GM19324 (cell line): Measurements from ENCODE around the gene CDCA3.

Experiments used
- ATAC-seq: cut with Tn5 transposase; IDR thresholded peaks from one replicate; pipeline ENCODE4 v1.9.1; 2021; ENCODE audit warnings: mild to moderate bottlenecking, moderate library complexity; ENCODE audit not compliant: unreplicated experiment, low FRiP score

Gene CDCA3

GRCh38 chr12:6836851-6837250 lies 14.2 kb downstream of the CDCA3 start:
- ATAC-seq = no peak

DNA sequence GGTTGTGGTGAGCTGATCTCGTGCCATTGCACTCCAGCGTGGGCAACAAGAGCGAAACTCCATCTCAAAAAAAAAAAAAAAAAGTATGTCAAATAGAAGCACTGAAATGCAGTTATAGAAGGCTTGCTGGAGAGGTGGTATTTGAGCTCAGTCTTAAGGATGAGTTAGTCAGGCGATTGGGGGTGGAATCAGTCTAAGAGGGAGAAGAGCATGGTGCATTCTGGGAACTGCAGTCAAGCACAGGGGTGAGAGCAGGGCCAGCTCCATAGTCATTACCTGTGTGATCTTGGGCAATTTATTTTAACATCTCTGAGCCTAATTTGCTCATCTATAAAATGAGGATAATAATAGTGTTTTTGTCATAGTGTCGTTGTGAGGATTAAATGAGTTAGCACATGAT lies 16.2 kb downstream of the CDCA3 start:
- no peak for ATAC-seq

DNA sequence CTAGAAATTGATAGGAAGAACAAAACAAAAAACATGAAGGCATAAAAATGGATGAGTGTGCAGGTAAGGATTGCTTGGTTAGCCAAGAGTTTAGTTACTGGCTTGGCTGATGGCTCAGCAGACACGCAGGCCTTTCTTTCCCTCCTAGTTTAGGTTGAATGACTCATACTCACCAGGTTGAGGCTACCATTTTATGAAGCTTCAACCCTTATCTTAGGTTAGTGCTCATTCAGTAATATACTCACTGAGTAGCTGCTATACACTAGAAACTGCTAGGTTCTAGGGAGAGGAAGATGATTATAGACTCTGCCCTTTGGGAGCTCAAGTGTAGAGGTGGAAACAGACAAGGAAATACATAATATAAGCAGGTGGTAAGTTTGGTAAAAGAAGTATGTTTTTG lies 16.8 kb downstream of the CDCA3 start:
- no peak for ATAC-seq

DNA sequence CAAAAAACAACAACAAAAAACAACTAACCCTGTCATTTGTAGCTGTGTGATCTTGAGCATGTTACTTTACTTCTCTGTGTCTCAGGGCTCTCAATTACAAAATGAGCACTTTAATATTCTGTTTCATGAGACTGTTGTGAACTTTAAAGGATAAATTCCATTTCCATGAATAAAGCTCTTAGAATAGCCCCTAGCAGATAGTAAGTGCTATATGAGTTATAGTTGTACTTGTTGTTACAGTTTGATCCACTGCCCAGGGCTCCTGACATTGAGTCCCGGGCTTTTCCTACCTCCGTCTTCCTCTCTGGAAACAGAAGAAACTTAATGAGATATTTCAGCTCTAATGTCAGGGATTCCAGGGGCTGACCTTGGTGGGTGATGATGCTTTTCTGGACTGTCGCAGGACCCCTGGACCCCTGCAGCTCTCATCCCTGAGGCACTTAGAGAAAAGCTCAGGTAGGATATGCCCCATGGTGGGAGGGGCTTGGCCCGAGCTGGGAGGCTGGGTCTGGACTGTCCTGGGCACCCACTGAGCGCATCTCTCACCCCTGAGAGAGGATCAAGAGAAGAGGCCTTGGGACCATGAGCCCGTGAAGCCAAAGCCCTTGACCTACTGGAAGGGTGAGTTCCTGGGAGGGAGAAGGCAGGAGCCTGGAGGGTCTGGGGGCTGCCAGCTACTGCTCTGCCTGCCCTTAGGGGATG lies 17.7 kb downstream of the CDCA3 start:
- ATAC-seq = no peak

DNA sequence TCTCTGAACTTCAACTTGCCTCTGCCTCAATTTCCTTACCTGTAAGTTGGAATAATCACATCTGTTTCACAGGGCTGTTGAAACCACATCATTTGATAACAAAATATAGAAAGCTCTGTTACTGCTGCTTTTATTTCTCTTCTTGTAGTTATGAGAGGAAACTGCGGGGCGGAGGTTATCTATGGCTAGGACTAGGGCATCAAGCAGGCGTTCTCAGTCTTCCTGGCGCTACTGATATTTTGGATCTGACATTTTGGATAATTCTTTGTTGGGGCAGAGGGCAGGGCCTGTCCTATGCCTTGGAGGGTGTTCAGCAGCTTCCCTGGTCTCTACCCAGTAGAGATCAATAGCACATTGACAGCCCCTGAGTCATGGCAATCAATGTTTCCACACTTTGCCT lies 19.0 kb downstream of the CDCA3 start:
- no peak for ATAC-seq

DNA sequence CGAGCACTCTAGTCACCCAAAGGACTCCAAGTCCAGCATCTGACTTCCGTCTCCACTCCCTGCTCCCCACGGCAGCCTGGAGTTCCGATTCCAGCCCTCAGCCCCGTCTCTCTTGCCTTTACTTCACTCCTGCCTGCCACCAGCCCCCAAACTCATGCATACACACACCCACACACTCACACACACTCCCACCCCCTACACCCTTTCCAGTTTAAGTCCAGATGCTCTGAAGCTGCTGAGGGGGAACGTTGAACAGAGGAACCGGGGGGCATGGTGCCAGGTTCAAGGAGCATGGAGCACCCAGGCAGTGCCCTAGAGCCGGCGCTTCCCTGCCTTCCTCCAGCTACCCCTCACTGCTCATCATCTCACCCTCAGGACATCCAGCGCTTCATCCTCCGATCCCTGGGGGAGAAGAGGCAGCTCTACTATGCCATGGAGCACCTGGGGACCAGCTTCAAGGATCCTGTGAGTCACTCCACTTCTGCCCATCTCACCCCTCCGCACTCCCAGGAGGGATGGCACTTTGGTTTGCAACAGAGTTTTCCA lies 19.6 kb downstream of the CDCA3 start:
- no peak for ATAC-seq

GRCh38 chr12:6830999-6831398 lies 20.1 kb downstream of the CDCA3 start:
- no peak for ATAC-seq

DNA sequence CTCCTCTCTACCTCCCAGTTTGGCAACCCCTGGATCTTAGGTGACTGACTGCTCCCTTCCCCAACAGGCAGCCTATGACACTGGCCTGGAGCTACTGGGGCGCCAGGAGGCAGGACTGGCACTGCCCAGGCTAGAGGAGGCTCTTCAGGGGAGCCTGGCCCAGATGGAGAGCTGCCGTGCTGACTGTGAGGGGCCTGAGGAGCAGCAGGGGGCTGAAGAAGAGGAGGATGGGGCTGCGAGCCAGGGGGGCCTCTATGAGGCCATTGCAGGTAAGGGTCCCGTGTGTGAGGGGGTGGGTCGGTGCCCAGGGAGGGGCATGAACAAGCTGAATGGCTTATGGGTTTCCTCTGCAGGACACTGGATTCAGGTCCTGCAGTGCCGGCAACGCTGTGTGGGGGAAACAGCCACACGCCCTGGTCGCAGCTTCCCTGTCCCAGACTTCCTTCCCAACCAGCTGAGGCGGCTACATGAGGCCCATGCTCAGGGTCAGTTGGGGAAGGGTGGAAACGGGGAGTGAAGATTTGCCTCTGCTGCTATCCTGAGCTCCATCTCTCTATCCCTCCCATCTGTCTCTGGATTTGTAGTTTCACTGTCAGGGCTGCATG lies 20.7 kb downstream of the CDCA3 start:
- ATAC-seq = no peak

- no peak for ATAC-seq
Measured at GRCh38 chr12:6829536-6830220, 21.4 kb downstream of the CDCA3 start.

DNA sequence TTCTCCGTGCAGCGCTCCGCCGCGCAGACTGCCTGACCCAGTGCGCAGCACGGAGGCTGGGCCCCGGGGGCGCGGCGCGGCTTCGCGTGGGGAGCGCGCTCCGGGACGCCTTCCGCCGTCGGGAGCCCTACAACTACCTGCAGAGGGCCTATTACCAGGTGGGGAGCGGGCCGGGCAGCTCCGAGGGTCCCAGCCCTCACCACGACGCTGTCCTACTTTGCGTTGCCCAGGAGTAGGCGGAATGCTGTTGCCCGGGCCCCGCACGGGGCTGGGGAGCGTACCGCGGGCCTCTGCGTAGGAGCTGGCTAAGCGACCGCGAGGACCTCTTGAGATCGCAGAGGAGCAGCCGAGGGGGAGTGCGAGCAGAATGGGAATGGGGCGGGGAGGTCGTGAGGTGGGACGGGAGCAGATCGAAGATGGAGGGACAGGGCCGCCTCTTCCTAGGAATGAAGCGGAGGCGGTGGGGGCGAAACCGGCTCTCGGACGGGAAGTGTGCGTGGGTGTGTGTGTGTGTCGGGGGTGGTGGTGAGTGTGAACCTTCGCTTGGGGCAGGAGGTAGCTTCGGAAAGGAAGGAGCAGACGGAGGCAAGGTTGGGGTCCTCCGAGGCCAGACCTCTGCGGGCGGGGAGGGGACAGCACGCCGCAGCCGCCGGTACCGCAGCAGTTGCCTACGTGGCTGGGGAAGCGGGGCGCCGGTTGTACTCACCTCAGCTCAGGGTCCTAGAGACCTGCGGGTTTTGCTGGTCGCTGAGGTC lies 22.1 kb downstream of the CDCA3 start:
- no peak for ATAC-seq

DNA sequence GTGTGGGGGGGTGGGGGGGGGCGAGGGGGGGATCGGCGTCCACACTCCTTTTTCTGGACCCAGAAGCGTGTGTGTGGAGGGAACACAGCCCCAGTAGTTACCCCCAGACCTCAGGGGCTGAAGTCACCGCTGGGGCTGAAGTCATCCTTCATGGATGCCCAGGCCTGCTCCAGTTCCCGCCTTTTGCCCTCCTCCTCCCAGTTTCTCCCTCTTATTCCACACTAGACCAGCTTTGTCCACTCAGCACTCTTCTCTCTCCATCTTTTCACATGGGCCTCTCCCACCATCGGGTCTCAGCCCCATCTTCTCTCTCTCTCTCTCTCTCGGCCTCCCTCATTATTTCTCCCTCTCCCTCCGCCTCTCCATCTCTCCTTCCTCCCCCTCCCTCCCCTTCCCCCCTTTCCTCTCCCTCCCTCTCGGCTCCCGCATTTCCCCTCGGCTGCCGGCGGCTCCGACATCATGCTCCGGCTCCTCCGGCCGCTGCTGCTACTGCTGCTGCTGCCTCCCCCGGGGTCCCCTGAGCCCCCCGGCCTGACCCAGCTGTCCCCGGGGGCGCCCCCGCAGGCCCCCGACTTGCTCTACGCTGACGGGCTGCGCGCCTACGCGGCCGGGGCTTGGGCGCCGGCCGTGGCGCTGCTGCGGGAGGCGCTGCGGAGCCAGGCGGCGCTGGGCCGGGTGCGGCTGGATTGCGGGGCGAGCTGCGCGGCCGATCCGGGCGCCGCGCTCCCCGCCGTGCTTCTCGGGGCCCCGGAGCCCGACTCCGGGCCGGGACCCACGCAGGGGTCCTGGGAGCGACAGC lies 22.9 kb downstream of the CDCA3 start, which contains the start of gene P3H3:
Gene P3H3, plus strand, starts transcription at position 426 of the 799 bp plus-strand sequence. Its CDS starts 34 bp downstream, at position 460.
- ATAC-seq = no peak

- no peak for ATAC-seq
Measured at GRCh38 chr12:6827437-6827911, 23.6 kb downstream of the CDCA3 start.

GRCh38 chr12:6826734-6827436 lies 24.2 kb downstream of the CDCA3 start:
- no peak for ATAC-seq

DNA sequence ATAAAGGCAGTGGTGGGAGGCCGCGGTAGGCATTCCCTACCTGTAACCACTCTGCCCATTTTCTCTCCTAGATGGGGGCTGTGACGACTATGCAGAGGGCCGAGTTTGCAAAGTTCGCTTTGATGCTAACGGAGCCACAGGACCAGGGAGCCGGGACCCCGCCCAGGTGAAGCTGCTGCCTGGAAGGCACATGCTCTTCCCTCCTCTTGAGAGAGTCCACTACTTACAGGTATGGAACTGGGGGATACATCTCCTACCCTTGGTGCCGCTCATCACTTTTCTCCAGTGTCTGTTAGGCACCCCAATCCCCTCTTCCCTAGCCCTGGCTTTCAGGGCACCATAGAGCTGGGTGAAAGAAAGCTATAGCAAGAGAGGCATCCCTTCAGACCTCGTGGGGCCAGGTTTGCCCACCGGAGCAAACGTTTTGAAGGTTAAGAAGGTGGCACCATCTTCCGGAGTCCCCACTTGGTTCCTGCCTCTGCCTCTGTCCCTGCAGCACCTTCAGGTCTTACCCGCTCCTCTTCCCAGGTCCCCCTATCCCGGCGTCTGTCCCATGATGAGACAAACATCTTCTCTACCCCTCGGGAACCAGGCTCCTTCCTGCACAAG lies 24.9 kb downstream of the CDCA3 start:
- no peak for ATAC-seq

DNA sequence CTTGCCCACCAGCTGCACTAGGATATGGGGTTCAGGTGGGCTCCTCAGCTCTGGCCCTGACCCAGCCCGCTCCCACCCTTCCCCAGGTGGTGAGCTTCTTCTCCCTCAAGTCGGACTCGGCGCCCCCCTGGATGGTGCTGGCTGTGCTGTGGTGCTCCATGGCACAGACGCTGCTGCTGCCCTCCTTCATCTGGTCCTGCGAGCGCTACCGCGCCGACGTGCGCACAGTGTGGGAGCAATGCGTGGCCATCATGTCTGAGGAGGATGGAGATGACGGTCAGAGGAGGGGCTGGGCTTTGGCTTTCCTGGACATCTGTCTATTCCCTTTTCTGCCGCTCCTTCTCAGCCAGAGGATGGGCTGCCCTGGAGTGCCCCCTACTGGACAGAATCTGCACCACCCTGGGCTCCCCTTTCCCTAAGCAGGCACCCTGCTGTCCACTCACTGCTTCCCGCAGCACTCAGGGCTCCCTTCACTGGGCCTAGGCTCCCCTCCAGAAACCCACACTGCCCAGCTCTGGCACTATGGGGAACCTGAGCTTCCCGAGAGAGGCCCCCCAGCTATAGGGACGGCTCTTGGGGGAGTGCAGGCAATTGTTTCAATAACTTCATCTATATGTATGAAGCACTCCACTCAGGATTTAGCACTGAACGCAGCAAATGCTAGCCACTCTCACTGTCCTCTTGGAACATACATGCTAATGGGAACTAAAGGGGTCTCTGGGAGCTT lies 25.5 kb downstream of the CDCA3 start:
- ATAC-seq = no peak

- no peak for ATAC-seq
Measured at GRCh38 chr12:6824901-6825381, 26.1 kb downstream of the CDCA3 start.

- no peak for ATAC-seq
Measured at GRCh38 chr12:6824085-6824775, 26.9 kb downstream of the CDCA3 start.
